GM19099 (cell line): ENCODE data around the gene WNK2.

ENCODE experiments used
- POLR2A ChIP-seq: IDR thresholded peaks from 3 replicates; pipeline ENCODE4 v1.6.1; 2011; ENCODE audit warnings: low read depth; ENCODE audit not compliant: insufficient read length; ENCODE audit errors: extremely low read depth

The WNK2 gene

DNA sequence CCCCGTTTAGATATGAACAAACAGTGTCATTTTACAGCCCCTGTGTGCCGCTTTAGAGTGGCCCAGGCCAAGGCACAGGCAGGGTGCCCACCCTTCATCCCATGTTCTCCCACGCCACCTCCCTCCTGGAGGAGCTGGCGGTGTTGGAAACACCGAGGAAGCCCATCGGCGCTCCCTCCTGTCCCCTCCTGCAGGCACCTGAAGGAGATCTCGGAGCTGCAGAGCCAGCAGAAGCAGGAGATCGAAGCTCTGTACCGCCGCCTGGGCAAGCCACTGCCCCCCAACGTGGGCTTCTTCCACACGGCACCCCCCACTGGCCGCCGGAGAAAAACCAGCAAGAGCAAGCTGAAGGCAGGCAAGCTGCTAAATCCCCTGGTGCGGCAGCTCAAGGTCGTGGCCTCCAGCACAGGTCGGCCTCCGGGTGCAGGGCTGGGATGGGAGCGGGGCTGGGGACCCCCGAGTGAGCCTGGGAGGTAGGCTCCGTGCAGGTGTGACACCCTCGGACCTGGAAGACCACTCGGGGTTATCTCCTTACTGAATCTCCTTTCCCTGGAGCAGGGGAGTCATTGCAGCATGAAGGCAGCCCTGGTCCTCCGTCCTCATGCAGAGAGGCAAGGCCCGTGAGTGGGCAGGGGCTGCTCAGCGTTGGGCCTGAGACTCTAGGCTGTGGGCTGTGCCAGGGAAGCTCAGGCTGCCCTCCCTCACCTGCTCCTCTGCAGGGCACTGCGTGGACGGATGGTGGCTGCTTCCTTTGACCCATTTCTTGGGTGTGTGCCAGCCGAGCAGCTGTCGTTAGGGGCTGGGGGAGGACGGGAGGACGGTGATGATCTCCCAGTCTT is 113.9 kb downstream of the WNK2 start:
- TF ChIP-seq POLR2A = no peak

DNA sequence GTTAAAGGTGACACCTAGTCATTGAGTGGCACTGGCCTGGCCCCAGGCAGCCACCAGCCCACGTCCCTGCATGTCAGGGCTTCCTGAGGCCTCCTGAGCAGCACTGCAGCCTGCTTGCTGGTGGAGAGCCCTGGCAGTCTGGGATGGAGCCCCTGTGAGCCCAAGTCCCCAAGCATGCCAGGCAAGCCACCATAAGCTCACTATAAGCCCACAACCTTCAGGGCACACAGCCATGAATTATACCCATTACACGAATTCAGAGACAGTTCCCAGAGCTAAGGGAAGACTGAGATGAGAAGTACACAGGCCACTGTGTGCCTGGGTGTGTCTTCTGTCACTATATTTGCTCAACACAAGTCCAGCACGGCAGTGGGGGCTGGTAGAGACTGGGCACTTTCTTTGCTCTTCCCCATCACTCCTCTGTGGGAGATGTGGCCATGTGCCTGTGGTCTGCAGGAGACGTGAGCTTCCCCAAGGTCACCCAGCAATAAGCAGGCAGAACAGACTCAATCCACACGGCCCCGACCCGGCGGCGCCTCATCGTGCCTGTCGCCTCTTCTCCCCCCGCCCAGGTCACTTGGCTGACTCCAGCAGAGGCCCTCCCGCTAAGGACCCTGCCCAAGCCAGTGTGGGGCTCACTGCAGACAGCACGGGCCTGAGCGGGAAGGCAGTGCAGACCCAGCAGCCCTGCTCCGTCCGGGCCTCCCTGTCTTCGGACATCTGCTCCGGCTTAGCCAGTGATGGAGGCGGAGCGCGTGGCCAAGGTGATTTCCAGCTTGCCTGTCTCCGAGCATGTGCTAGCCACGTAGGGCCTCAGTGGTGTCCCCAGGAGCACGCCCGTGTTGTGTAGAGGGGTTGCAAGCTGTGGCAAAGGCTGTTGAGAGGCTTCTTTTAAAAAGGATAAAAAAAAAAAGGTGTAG is 114.8 kb downstream of the WNK2 start:
- no peak for TF ChIP-seq POLR2A

DNA sequence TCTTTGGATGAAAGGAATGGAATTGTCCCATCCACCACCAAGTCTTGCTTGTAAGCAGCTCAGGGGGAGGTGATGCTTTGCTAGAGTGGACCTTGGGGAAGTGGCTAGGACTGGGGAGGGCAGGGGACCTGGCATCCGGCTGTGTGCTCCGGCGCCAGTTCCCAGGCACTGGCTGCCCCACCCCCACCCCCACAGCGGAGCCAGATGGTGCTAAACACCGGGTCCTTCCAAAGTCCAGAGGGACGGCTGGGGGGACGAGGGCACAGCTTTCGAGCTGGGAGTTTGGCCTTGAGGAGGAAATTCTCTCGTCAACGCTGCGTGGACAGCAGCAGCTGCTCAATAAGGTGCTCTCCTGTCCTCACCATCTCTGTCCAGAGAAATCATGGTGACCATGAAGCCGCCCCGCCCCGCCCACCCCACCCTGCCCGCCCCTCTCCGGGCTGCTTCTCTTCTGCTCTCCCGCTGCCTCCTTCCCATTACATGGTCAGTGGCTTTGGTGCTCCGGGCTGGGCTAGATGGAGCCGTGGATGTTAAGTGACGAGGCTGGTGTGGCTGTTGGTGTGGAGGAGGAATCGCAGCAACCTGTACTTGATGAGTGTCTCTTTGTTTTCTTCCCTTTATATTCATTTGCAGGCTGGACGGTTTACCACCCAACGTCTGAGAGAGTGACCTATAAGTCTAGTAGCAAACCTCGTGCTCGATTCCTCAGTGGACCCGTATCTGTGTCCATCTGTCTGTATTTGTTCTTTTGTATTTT is 115.7 kb downstream of the WNK2 start:
- no peak for TF ChIP-seq POLR2A

DNA sequence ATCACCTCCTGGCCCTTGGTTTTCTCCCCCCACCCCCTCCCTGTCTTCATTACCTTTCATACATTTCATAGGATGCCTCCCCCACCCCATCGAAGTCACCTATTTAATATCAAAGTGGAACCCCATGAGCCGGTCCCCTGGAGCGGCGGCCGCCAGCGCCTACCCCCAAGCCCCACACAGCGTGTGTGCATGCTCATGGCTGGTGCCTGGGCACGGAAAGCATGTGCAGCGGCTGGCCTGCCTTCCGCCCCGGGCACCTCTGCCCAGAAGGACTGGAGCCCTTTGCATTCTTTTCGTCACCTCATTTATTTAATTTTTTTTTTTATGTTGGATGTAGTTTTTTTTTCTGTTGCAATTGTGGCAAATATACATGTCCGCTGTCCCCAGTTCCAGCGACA is 116.2 kb downstream of the WNK2 start:
- no peak for TF ChIP-seq POLR2A

DNA sequence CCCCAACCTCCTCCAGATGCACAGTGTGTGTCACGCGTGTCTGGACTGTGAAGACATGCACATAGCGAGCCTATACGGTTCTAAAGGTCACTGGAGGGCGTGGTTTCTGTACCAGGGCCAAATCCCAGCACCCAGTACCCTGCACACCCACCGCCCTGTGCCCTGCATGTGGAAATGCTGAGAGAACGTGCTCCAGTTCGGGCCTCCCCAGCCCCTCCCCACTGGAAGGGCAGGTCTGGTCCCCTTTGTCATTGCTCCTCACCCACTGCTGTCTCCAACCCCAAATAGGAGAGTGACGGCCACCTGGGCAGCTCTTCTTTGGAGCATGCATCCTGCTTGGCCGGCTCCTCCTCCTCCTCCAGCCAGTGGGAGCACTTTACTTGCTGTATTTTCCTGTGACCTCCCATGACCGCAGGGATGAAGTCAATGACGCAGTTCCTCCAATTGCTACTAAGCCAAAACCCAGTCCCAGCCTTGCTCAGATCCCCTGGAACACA is 116.7 kb downstream of the WNK2 start:
- TF ChIP-seq POLR2A = no peak

DNA sequence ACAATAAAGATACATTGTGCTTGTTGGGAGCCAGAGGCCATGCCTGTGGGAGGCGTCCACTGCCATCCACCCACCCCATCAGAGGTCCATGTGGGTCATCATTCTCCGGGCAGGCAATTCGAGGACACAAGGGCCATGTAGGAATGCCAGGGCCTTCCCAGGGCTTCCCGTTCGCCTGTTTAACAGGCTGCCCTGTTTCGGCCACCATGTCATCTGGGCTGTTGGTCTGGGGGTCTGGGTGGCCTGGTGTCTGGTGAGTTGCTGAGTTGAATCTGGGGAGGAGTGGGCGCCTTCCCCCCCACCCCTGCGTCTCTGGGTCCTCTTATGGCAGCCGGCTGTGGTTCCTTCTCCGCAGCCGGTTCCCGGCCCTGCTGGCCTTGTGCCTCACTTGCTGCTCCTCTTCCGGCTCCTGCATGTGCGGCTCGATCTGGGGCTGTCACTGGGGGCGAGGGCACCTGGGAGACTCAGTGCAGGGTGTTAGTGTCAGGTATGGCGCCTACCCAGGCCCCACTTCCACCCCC is 117.4 kb downstream of the WNK2 start:
- TF ChIP-seq POLR2A = no peak

DNA sequence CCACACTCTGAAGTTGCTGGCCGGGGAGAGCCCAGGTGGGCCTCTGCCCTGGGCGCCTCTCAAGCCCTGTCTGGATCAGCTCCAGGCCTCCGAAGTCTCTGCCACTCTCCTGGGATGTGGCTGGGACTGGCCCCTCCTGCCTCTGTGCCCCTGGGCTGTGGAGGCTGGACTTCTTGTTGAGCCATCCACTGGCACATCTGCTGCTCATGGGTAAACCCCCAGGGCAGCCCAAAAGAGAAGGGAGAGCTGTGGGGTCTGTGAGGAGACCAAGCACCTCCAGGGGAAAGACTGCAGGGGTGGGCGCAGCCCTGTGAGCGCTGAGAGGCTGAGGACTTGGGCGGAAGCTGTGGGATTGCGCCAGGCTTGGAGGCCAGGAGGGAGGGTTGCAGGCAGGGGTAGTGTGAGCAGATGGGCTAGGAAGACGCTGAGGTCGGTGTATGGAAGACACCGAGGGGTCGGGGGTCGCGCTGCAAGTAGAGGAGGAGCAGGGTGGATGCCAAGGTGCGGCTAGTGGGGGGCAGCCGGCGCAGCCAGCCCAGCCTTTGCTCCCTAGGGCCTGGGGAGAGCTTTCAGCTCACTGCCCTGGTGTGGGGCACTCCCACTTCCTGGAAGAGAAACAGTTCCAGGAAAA is 118.1 kb downstream of the WNK2 start:
- no peak for TF ChIP-seq POLR2A

DNA sequence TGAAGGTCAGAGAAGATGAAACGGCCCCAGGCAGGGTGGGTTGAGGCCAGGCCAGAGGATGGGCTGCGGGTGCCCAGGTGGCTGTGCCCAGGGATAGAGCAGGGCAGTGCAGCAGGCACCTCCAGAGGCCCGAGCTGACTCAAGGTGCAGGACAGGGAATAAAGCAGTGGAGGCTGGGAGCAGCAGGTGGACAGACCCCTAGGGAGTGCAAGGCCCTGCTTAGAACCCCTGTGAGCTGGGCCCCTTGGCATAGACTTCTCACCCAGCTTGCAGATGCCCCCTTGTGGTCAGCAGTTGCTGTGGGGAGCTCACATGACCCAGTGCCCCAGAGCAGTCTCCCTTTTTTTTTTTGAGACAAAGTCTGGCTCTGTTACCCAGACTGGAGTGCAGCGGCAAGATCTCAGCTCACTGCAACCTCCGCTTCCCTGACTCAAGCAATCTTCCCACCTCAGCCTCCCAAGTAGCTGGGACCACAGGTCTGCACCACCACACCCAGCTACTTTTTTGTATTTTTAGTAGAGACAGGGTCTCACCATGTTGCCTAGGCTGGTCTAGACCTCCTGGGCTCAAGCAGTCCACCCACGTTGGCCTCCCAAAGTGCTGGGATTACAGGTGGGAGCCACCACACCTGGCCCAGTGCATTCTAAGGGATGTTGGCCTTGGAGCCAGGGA is 118.8 kb downstream of the WNK2 start:
- TF ChIP-seq POLR2A = no peak

DNA sequence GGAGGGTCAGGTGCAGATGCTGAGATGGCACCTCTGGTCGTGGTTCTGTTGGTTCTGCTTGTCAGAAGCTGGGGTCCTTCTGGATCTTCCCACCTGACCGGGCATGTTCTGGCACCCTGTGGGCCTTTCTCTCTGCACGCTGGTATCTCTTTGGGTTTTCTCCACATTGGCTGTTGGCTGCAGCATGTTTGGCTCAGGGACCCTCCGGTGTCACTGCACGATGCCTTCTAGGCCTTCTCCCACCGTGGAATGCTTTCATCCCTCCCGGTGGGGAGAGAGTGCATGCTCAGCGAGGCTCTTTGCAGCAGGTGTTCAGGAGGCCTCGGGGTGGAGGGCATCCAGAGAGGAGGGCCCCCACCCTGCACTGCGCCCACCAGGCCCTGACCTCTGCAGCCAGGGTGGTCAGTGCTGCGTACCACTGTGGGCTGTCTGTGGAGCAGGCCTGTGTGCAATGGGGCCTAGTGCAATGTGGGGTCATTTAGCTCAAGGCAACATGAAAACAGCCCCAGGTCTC is 119.4 kb downstream of the WNK2 start:
- TF ChIP-seq POLR2A = no peak

DNA sequence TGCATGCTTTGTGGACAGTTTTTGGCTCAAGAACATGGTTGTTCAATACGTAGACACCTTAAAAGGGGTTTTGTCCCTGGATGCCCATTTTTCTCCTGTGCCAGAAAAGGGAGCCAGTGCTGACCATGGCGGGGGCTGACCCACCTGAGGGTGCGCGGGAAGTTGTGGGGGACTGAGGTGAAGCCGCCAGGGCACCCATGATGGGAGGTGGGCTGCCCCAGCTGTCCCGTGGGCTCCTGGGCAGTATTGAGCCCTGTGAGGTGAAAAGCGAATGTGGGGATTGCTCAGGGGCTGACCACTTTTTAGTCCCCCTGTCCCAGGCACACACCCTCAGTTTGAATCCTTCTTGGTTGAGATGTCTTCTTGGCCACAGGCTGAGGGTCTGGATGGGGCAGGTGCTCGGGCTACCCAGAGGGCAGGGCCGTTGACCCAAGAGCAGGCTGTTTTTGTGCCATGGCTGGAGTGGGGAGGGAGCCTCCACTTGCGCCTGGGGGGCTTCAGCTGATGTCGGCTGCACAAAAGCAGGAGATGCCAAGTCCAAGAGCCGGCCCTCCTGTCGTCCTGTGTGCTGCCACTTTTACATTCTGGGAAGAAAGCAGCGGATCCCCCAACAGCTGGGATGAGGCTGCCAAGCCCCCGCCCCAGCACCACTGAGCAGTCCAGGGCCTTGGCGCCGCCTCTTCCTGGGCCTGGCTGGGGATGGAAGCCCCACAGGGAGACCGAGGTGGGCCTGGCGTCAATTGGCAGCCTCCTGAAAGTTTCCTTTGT is 120.1 kb downstream of the WNK2 start:
- no peak for TF ChIP-seq POLR2A

DNA sequence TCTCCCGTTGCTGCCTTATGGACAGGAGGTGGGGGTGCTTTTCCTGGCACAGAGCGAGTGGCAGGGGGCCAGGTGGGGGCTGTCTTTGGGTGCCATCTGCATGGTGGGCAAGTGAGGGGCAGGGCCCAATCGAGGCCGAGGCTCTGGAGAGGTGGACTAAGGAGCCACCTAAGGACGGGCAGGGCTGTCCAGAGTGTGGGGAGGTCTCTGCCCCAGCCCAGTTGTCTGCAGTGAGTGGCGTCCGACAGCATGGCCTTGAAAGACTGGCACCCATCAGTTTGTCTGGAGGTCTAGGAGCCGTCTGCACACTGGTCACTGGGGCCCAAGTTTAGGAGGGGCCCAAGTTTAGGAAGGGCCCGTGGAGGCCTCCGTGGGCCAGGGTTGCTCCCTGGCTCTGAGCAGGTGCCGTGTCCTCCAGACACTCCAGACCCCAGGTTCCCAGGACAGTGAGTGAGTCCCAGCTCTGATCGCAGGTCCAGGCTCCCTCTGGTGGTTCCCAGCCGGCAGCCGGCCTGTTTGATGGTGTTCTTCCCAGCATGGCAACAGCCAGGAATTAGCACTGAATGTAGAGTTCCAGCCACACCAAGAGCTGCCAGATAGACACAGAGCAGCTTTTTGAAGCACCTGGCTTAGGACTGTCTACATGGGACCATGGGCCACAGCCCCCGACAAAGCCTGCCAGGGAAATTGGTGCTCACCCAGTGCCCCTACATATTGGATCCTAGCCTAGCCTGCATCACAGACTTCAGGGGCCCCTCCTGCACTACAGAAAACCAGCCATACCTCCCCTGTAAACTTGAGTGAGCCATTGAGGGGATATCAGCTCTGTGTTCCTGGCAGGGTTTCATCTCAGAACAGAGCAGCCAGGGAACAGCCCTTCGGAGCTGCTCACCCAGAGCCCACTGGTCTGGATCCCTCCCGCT is 120.9 kb downstream of the WNK2 start:
- TF ChIP-seq POLR2A = no peak

DNA sequence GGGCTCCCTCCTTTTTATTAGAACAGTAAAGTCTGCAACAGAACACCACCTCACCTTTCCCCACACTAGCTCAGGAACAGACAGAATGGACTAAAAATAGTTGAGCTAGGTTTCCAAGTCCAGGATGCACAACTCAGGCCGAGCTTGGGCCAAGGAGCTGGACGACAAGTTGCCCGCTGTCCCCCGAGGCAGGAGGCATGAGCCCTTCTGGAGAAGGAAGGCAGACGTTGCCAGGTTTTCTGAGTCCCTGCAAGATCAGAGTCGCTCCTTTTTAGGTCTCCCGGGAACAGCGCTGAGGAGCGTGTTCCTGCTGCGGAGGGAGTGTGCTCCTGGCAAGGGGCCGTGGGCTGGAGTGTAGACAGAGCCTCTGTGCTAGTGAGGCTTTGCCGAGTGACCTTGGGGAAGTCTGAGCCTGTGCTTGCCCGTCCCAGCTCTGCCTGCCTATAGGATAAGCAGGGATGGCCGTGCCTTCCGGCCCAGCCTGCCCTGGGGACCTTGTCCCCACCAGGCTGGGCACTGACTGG is 121.6 kb downstream of the WNK2 start:
- TF ChIP-seq POLR2A = no peak
